LNCaP clone FGC (cell line): ENCODE data around the gene IGHMBP2.

Experiments used
- DNase-seq: peaks from one replicate; pipeline ENCODE4 v3.0.0-alpha.2; 2011; ENCODE audit warnings: low read depth
- H3K4me3 ChIP-seq: 2 replicates; pipeline ENCODE4 v1.5.1; 2011; ENCODE audit warnings: mild to moderate bottlenecking, low read depth, low read length, control low read depth
- TF ChIP-seq, protein P1 (sequence below): IDR thresholded peaks from 2 replicates; pipeline ENCODE4 v1.5.1; 2012; ENCODE audit warnings: mild to moderate bottlenecking; ENCODE audit not compliant: control insufficient read depth, insufficient read depth; ENCODE audit errors: extremely low read depth

IGHMBP2 gene

DNA sequence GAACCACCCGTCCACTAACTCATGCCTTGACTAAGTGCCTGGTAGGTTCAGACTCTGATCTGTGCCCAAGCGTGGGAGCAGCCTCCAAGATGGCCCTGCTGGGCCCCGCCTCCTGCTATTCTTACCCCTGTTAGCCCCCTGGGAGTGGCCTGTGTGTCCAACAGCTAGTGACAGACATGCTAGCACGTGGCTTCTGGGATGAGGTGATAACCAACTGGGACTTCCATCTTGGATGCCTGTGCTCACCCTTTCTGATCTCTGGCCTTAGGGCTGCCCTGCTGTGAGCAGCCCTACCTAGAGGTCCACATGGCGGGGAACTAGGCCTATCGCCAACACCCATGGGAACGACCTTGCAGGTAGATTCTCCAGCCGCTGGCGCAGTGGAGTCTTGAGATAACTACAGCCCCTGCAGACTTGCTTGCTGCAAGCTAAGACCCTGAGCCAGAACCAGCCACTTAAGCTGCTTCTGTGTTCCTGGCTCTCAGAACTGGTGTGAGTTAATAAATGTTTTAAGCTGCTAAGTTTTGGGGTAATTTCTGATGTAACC is 2.8 kb upstream of the IGHMBP2 start:
- no peak for DNase-seq
- no peak overlapping the region for H3K4me3 ChIP-seq
- TF ChIP-seq, protein P1, sequence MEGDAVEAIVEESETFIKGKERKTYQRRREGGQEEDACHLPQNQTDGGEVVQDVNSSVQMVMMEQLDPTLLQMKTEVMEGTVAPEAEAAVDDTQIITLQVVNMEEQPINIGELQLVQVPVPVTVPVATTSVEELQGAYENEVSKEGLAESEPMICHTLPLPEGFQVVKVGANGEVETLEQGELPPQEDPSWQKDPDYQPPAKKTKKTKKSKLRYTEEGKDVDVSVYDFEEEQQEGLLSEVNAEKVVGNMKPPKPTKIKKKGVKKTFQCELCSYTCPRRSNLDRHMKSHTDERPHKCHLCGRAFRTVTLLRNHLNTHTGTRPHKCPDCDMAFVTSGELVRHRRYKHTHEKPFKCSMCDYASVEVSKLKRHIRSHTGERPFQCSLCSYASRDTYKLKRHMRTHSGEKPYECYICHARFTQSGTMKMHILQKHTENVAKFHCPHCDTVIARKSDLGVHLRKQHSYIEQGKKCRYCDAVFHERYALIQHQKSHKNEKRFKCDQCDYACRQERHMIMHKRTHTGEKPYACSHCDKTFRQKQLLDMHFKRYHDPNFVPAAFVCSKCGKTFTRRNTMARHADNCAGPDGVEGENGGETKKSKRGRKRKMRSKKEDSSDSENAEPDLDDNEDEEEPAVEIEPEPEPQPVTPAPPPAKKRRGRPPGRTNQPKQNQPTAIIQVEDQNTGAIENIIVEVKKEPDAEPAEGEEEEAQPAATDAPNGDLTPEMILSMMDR: no peak

DNA sequence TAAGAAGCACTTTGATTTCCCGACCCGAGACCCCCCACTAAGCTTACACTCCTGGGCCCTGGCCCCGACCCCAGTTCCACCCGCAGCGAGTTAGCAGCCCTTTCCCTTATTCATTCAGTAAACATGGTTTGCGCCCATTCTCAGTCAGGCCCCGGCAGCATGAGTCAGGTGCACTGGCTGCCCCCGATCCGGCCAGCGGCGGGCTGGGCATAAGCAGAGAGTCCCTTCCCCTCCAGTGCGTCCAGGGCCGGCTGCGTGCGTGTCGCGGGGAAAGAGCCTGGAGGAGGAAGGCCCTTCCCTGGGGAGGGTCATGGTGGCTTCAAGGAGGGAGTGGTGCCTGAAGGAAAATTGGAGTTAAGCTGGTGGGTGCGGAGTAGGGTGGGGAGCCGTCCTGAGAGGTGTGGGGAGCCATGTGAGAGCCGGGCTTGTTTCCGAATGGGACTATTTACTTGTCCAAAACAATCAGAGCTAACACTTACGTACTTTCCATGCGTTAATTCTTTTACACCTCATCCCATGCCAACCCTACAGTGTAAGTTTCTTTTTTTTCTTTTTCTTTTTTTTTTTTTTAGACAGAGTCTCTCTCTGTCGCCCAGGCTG is 657 bp downstream of the IGHMBP2 start:
- no peak for DNase-seq
- peak overlapping the region; percentile 75 for H3K4me3 ChIP-seq
- TF ChIP-seq, protein P1: no peak

DNA sequence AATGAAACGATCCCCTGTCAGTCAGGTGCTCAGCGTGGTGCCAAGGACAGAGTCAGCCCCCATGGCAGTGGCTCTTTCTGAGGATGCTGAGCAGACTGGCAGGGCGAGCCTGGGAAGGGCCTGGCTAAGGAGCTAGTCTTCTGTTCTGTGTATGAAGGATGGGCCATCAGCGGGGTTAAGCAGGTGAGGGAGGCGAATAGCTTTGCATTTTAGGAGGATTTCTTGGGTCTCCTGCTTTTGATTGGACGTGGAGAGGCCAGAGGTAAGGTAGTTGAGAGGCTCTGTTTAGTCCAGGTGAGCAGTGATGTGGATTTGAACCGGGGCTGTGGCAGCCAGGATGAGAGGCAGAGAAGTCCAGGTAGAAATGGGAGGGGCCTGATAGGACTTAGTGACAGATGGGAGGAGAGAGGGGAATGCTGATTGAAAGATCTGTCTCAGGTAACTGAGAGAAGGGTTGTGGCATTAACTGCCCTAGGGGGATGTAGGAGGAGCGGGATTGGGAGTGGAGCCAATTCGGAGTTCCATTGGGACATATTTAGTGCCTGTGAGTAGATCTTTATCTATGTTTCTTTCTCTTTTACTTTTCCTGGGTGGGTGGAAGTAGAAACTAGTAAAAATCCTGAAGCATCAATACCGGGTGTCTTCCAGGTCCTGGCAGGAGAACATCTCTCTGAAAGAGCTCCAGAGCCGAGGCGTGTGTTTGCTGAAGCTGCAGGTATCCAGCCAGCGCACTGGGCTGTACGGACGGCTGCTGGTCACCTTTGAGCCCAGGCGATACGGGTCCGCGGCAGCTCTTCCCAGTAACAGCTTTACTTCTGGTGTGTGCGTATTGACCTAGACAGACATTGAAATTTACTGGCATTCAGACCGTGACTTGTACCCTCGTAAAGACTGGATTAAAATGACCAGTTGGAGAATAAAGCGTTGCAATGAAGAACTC is 2.0 kb downstream of the IGHMBP2 start:
- peak; percentile 47 for DNase-seq
- TF ChIP-seq, protein P1: no peak
- peak overlapping the region; percentile 75 for H3K4me3 ChIP-seq

DNA sequence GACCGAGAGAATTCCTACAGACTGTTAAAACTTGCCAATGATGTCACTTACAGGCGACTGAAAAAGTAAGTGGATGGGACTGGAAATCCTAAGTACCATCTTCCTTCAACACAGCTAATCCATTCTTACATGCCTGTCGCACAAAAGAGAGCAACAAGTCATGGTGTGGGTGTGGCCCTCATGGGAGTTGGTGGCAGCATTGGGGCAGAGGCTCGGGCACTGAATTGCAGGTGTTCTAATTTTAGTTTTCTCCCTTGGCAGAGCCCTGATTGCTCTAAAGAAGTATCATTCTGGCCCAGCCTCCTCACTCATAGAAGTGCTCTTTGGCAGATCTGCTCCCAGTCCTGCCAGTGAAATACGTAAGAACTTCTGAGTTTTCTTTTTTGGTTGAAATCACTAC is 4.6 kb downstream of the IGHMBP2 start:
- H3K4me3 ChIP-seq: no peak overlapping the region
- no peak for DNase-seq
- TF ChIP-seq, protein P1: 0 out of 2 replicates have a peak, but pooled peaks have one; percentile 2

DNA sequence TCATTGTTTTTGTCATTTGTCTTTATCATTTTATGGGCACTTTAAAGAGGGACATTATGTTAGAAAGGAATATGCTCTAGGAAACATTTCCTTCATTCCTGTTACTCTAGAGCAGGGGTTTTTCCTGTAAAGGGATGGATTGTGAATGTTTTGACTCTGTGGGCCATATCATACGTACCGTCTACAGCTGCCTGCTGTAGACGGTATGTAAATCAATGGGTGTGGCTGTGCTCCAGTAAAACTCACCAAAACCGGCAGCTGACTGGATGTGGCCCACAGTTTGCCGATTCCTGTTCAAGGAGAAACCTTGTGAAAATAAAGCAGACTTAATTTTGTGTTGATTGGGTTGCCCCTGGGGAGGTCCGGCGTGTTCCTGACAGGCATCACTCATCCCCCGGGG is 7.3 kb downstream of the IGHMBP2 start:
- no peak for DNase-seq
- TF ChIP-seq, protein P1: no peak

DNA sequence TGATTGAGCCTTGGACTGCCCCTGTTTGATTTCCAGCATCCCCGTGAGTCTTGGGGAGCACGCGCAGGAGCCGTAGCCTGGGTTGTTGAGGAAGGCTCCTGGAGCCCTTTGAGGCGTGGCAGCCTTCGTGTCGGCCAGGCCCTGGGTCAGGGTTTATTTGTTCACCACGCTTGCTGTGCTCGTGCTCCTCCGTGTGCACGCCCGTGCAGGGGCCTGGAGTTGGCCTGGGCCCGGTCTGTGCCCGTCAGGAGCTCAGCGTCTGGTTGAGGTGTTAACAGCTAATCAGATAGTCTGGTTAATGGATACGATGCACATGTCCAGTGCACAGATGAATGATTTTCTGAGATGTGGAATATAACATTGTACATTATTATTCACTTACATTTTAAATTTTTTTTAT is 8.0 kb downstream of the IGHMBP2 start:
- no peak overlapping the region for H3K4me3 ChIP-seq
- DNase-seq: no peak
- TF ChIP-seq, protein P1: no peak

More for the DNA sequence above, 7.3 kb downstream of the IGHMBP2 start:
- no peak overlapping the region for H3K4me3 ChIP-seq
